ENCODE results near the gene OSBPL7.

OSBPL7 gene

GRCh38 chr17:47791025-47791424, 30.6 kb downstream of the OSBPL7 start:
- no peak for TF ChIP-seq CTCF (IDR thresholded peaks at IDR 0.05; ENCODE audit: insufficient read depth, low read length, poor library complexity, severe bottlenecking)
- H3K36me3 ChIP-seq (ENCODE audit: control insufficient read depth, insufficient read depth, low read length) = no peaks in the 10 kb centered on the region
- no peaks in the 10 kb centered on the region; the same call in 1 of the 2 replicates for H3K27me3 ChIP-seq (replicated peaks; ENCODE audit: control insufficient read depth, insufficient read depth, low read length)
- DNase-seq (ENCODE audit: extremely low read depth, insufficient read length) = no peak
- no peak overlapping the region for H3K4me3 ChIP-seq (replicated peaks; ENCODE audit: low read depth, low read length)

GRCh38 chr17:47789611-47790561, 31.7 kb downstream of the OSBPL7 start:
- Histone ChIP-seq H3K27me3 (replicated peaks; ENCODE audit: control insufficient read depth, insufficient read depth, low read length) (no peaks in the 10 kb centered on the region; the same call in 1 of the 2 replicates), H3K36me3 (ENCODE audit: control insufficient read depth, insufficient read depth, low read length) (no peaks in the 10 kb centered on the region), H3K4me3 (replicated peaks; ENCODE audit: low read depth, low read length) (no peak overlapping the region; the same call in 1 of the 2 replicates)
- peak; percentile 52 for TF ChIP-seq CTCF (IDR thresholded peaks at IDR 0.05; ENCODE audit: insufficient read depth, low read length, poor library complexity, severe bottlenecking)
- DNase-seq (ENCODE audit: extremely low read depth, insufficient read length) = peak; percentile 50

- DNase-seq (ENCODE audit: extremely low read depth, insufficient read length) = no peak
- H3K4me3 ChIP-seq (replicated peaks; ENCODE audit: low read depth, low read length) = no peak overlapping the region
- TF ChIP-seq CTCF (IDR thresholded peaks at IDR 0.05; ENCODE audit: insufficient read depth, low read length, poor library complexity, severe bottlenecking) = no peak
- H3K27me3 ChIP-seq (replicated peaks; ENCODE audit: control insufficient read depth, insufficient read depth, low read length) = peaks cover 2% of the 10 kb centered on the region
- H3K36me3 ChIP-seq (ENCODE audit: control insufficient read depth, insufficient read depth, low read length) = no peaks in the 10 kb centered on the region
Observed at GRCh38 chr17:47785538-47786123, 36.0 kb downstream of the OSBPL7 start.

- DNase-seq (ENCODE audit: extremely low read depth, insufficient read length) = no peak
- H3K27me3 ChIP-seq (replicated peaks; ENCODE audit: control insufficient read depth, insufficient read depth, low read length) = peaks cover 2% of the 10 kb centered on the region
- H3K4me3 ChIP-seq (replicated peaks; ENCODE audit: low read depth, low read length) = no peak overlapping the region
- TF ChIP-seq CTCF (IDR thresholded peaks at IDR 0.05; ENCODE audit: insufficient read depth, low read length, poor library complexity, severe bottlenecking) = no peak
- no peaks in the 10 kb centered on the region for H3K36me3 ChIP-seq (ENCODE audit: control insufficient read depth, insufficient read depth, low read length)
Observed at GRCh38 chr17:47781397-47781796, 40.2 kb downstream of the OSBPL7 start.

GRCh38 chr17:47778184-47778635, 43.4 kb downstream of the OSBPL7 start:
- no peak for TF ChIP-seq CTCF (IDR thresholded peaks at IDR 0.05; ENCODE audit: insufficient read depth, low read length, poor library complexity, severe bottlenecking)
- Histone ChIP-seq H3K36me3 (ENCODE audit: control insufficient read depth, insufficient read depth, low read length) (no peaks in the 10 kb centered on the region), H3K4me3 (replicated peaks; ENCODE audit: low read depth, low read length) (no peak overlapping the region), H3K27me3 (replicated peaks; ENCODE audit: control insufficient read depth, insufficient read depth, low read length) (no peaks in the 10 kb centered on the region; the same call in none of the 2 replicates)
- DNase-seq (ENCODE audit: extremely low read depth, insufficient read length) = no peak

Measured in GM06990 (cell line).